Measurements from ENCODE around the gene ETDA. TPM values are rescaled to one million over a fixed set of nuclear protein-coding genes. Genes with fewer than 3 reads are reported as not detected.

ETDA gene
- total RNA-seq, 4 donors from 2014 or later, result not detected

- ATAC-seq (no peak), DNase-seq (no peak)
- Histone ChIP-seq H3K4me3 (no peak overlapping the region), H3K36me3 (peaks cover 0 to 16% of the 10 kb centered on the region in 2 donors), H3K27me3 (no peaks in the 10 kb centered on the region), H3K9me3 (peaks cover 0 to 37% (median 4%) of the 10 kb centered on the region in 3 donors), H3K27ac (no peak overlapping the region), H3K4me1 (no peaks in the 10 kb centered on the region)
- intact Hi-C loops (cut with DNase I; ENCODE audit: low total_unique reads) (no loop called here), in situ Hi-C loops (cut with MboI; ENCODE audit: low sequenced_read_pairs in 4 of 4) (no loop called here)
- TF ChIP-seq CTCF (IDR thresholded peaks at IDR 0.05 in 4 of 5, conservative IDR thresholded peaks at IDR 0.05 in 1 of 5) (no peak), POLR2A (IDR thresholded peaks at IDR 0.05) (no peak)
Observed at GRCh38 chrX:135287266-135287823, 35.5 kb downstream of the ETDA start.

DNA sequence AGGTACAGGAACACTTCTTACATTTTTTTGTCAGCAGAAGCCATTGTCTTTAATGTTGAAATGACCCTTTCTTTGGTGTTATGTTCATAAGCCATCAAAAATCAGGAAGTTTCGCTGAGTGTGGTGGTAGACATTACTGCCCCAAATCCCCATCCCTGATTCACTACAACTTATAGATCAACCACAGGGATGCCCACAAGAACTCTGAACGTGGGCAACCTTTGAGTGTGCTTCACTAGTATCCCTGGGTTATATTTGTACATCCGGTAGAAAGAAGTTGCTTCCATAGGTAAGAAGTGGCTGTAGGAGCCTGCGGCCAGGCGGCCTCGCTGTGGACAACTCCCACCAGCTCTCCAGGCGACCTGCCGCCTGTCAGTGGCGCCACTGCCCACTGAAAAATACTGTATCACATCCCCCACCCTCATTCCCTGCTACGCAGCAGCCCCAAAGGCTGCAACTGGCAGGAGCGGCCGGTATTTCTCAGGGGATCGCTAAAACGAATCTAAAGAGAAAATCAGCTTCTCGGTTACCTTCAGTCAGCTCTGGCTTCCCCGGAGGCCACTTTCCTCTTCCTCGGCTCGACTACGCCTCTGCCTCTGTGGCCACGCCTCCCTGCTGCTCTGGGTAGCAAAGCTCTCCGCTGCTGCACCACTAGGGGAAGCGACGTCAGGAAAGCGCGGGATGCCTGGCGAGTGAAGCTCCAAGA lies 43.5 kb downstream of the ETDA start:
- Histone ChIP-seq H3K4me1 (no peaks in the 10 kb centered on the region), H3K36me3 (peaks cover 0 to 10% of the 10 kb centered on the region in 2 donors), H3K4me3 (no peak overlapping the region), H3K9me3 (peaks cover 0 to under 1% (median 0%) of the 10 kb centered on the region in 3 donors), H3K27me3 (no peaks in the 10 kb centered on the region), H3K27ac (no peak overlapping the region)
- in situ Hi-C loops (cut with MboI; ENCODE audit: low sequenced_read_pairs in 4 of 4) (no loop called here), intact Hi-C loops (cut with DNase I; ENCODE audit: low total_unique reads) (no loop called here)
- TF ChIP-seq CTCF (IDR thresholded peaks at IDR 0.05 in 4 of 5, conservative IDR thresholded peaks at IDR 0.05 in 1 of 5) (no peak), POLR2A (IDR thresholded peaks at IDR 0.05) (no peak)
- ATAC-seq (no peak), DNase-seq (peak in 1 of 2 donors; percentile 11)

DNA sequence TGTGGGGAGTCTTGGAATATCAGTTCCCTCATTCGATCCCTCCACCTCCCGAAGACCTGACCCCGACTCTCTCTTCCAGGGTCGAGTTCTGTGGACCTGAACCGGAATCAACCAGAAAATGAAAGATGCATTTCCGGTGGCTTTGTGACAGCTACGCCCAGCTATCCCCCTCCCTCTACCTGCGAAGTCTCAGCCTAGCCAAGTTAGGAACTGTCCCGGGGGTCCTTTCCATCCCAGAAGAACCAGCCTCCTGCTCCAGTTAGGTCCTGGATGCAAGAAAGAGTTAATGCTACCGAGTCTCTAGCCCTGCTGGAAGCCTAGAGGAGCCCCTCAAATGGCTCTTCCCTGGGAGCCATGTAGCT lies 44.1 kb downstream of the ETDA start:
- TF ChIP-seq CTCF (IDR thresholded peaks at IDR 0.05 in 4 of 5, conservative IDR thresholded peaks at IDR 0.05 in 1 of 5) (no peak), POLR2A (IDR thresholded peaks at IDR 0.05) (no peak)
- in situ Hi-C loops (cut with MboI; ENCODE audit: low sequenced_read_pairs in 4 of 4), result no loop called here
- Histone ChIP-seq H3K27ac (no peak overlapping the region), H3K36me3 (peaks cover 0 to 10% of the 10 kb centered on the region in 2 donors), H3K9me3 (no peaks in the 10 kb centered on the region), H3K27me3 (no peaks in the 10 kb centered on the region), H3K4me1 (no peaks in the 10 kb centered on the region), H3K4me3 (no peak overlapping the region)
- ATAC-seq, result no peak
- intact Hi-C loops (cut with DNase I; ENCODE audit: low total_unique reads), result no loop called here
- no peak for DNase-seq

GRCh38 chrX:135302269-135302873 lies 50.5 kb downstream of the ETDA start:
- no peak for ATAC-seq

More at GRCh38 chrX:135302269-135302873, 50.5 kb downstream of the ETDA start:
- DNase-seq, result no peak
- no peaks in the 10 kb centered on the region for H3K36me3 ChIP-seq
- no peaks in the 10 kb centered on the region for H3K9me3 ChIP-seq
- TF ChIP-seq CTCF (IDR thresholded peaks at IDR 0.05 in 4 of 5, conservative IDR thresholded peaks at IDR 0.05 in 1 of 5), result no peak
- no peak for TF ChIP-seq POLR2A (IDR thresholded peaks at IDR 0.05)
- no peaks in the 10 kb centered on the region for H3K27me3 ChIP-seq
- H3K4me3 ChIP-seq, result no peak overlapping the region
- in situ Hi-C loops (cut with MboI; ENCODE audit: low sequenced_read_pairs in 4 of 4) (no loop called here), intact Hi-C loops (cut with DNase I; ENCODE audit: low total_unique reads) (no loop called here)
- H3K27ac ChIP-seq, result no peak overlapping the region
- no peaks in the 10 kb centered on the region for H3K4me1 ChIP-seq

Other genes with a start within 250 kb of the ETDA start
- 1 to 10 TPM; 2.6 to 4.7 (median 4.1) TPM for gene RTL8B, start 229.5 kb upstream of the ETDA start, total RNA-seq
- 10 to 100 TPM; 45.2 to 89.3 (median 66.9) TPM for gene RTL8C, start 219.7 kb upstream of the ETDA start, total RNA-seq
- gene RTL8A, start 199.9 kb upstream of the ETDA start, total RNA-seq, result 10 to 100 TPM in 2 of 4 donors, 1 to 10 TPM in 2; 1.1 to 15.9 (median 8.5) TPM
- under 1 TPM in 3 of 4 donors, not detected in 1; 0.15 to 0.81 (median 0.35) TPM for gene SMIM10L2B, start 153.3 kb upstream of the ETDA start, total RNA-seq
- gene ETDB, start 131.5 kb upstream of the ETDA start, total RNA-seq, result not detected
- gene CT55, start 80.7 kb upstream of the ETDA start, total RNA-seq, result not detected
- not detected for gene ETDC, start 57.4 kb downstream of the ETDA start, total RNA-seq
- 1 to 10 TPM; 4.7 to 5.8 (median 5.2) TPM for gene ZNF75D, start 92.0 kb downstream of the ETDA start, total RNA-seq
- 1 to 10 TPM; 1.7 to 4.2 (median 3.3) TPM for gene ZNF449, start 92.7 kb downstream of the ETDA start, total RNA-seq
- gene SMIM10L2A, start 169.9 kb downstream of the ETDA start, total RNA-seq, result under 1 TPM in 2 of 4 donors, not detected in 2; 0.04 to 0.05 TPM

Measured in gastrocnemius medialis (tissue), 4 donors.